ENCODE data around the gene M6PR. TPM values are rescaled to one million over a fixed set of nuclear protein-coding genes. Genes with fewer than 3 reads are reported as not detected.

The M6PR gene
- total RNA-seq, 1 experiment from 2014 or later, result 130 TPM

DNA sequence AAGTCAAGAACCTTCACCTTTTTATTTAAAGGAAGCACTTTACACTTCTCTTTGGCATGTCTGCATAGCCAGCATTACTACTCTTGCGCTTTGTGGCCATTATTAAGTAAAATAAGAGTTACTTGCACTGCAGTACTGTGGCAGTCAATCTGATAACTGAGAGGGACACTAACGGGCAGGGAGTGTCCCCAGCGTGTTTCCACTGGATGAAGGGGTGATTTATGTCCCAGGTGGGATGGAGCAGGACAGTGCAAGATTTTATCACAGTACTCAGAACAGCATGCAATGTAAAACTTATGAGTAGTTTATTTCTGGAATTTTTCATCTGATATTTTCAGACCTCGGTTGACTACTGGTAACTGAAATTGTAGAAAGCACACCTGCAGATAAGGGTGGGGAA is 8.1 kb upstream of the M6PR start:
- TF ChIP-seq, protein P1, sequence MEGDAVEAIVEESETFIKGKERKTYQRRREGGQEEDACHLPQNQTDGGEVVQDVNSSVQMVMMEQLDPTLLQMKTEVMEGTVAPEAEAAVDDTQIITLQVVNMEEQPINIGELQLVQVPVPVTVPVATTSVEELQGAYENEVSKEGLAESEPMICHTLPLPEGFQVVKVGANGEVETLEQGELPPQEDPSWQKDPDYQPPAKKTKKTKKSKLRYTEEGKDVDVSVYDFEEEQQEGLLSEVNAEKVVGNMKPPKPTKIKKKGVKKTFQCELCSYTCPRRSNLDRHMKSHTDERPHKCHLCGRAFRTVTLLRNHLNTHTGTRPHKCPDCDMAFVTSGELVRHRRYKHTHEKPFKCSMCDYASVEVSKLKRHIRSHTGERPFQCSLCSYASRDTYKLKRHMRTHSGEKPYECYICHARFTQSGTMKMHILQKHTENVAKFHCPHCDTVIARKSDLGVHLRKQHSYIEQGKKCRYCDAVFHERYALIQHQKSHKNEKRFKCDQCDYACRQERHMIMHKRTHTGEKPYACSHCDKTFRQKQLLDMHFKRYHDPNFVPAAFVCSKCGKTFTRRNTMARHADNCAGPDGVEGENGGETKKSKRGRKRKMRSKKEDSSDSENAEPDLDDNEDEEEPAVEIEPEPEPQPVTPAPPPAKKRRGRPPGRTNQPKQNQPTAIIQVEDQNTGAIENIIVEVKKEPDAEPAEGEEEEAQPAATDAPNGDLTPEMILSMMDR (IDR thresholded peaks at IDR 0.05; ENCODE audit: unreplicated experiment), result no peak
- no peak for DNase-seq (ENCODE audit: unreplicated experiment)
- ChIA-PET CTCF (no interaction called here), POLR2A (no interaction called here)
- no peak overlapping the region for H3K4me3 Mint-ChIP-seq (ENCODE audit: unreplicated experiment)
- no peaks in the 10 kb centered on the region for H3K27me3 Mint-ChIP-seq (ENCODE audit: insufficient read depth, unreplicated experiment)
- H3K9me3 Mint-ChIP-seq (ENCODE audit: unreplicated experiment), result peaks cover 6% of the 10 kb centered on the region
- H3K4me1 Mint-ChIP-seq (ENCODE audit: insufficient read depth, unreplicated experiment), result no peaks in the 10 kb centered on the region
- no TSS peak for BruUV-seq (replicated peaks)
- peaks cover 16% of the 10 kb centered on the region for H3K36me3 Mint-ChIP-seq (ENCODE audit: insufficient read depth, unreplicated experiment)
- no peak overlapping the region for H3K27ac Mint-ChIP-seq (ENCODE audit: low read depth, unreplicated experiment)
- intact Hi-C loops (cut with micrococcal nuclease), result no loop called here

DNA sequence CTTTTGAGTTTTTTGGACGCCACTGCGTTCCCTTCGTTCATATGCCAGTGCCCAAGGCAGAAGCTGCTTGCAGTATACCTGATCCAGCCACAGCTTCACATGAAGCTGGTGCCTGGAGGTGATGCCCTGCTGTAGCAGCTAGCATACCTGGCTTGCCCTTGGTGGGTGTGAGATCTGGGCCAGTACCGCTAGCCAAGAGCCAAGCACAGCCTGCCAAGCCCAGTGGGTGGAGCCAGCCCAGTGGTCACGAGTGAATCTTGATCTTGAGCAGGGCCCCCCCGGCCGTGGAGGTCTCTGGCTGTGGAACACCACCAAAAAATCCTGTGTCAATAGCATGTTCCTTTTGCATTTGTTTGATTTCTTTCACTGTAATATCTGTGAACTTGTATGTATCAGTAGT is 7.3 kb upstream of the M6PR start:
- Mint-ChIP-seq H3K4me3 (ENCODE audit: unreplicated experiment) (no peak overlapping the region), H3K36me3 (ENCODE audit: insufficient read depth, unreplicated experiment) (peaks cover 16% of the 10 kb centered on the region), H3K27me3 (ENCODE audit: insufficient read depth, unreplicated experiment) (no peaks in the 10 kb centered on the region), H3K9me3 (ENCODE audit: unreplicated experiment) (peaks cover under 1% of the 10 kb centered on the region), H3K27ac (ENCODE audit: low read depth, unreplicated experiment) (no peak overlapping the region), H3K4me1 (ENCODE audit: insufficient read depth, unreplicated experiment) (no peaks in the 10 kb centered on the region)
- no TSS peak for BruUV-seq (replicated peaks)
- TF ChIP-seq, protein P1 (IDR thresholded peaks at IDR 0.05; ENCODE audit: unreplicated experiment), result no peak
- no peak for DNase-seq (ENCODE audit: unreplicated experiment)
- POLR2A ChIA-PET, result no interaction called here
- intact Hi-C loops (cut with micrococcal nuclease), result no loop called here
- CTCF ChIA-PET, result interaction anchor here (1.2 kb wide), 1 partner anchor 79 kb away, joined by 5 read pairs; no protein-coding TSS in a partner anchor

DNA sequence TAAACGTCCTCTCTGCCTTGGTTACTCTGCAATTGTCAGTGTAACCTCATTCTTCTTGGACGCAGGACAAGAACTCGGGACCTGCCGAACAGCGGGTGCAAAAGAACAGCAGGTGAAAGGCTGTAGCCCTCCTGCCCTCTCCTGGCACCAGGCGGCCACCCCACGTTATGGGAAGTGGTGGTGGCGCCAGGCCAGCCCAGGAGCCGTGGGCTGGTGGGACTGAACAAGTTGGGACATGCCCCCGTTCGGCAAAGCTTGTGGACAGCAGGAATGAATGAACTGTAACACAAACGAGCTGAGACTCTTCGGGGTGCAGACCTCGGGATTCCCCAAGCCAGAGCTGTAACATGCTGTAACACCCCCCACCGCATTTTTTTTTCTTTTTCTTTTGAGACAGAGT is 6.6 kb upstream of the M6PR start:
- intact Hi-C loops (cut with micrococcal nuclease), result no loop called here
- Mint-ChIP-seq H3K36me3 (ENCODE audit: insufficient read depth, unreplicated experiment) (peaks cover 16% of the 10 kb centered on the region), H3K27me3 (ENCODE audit: insufficient read depth, unreplicated experiment) (no peaks in the 10 kb centered on the region), H3K9me3 (ENCODE audit: unreplicated experiment) (no peaks in the 10 kb centered on the region), H3K27ac (ENCODE audit: low read depth, unreplicated experiment) (no peak overlapping the region), H3K4me3 (ENCODE audit: unreplicated experiment) (no peak overlapping the region), H3K4me1 (ENCODE audit: insufficient read depth, unreplicated experiment) (no peaks in the 10 kb centered on the region)
- CTCF ChIA-PET, result interaction anchor here (0.6 to 1.2 kb wide), 2 partner anchors 80 to 83 kb away, joined by 4 to 5 read pairs; no protein-coding TSS in a partner anchor
- BruUV-seq (replicated peaks), result no TSS peak
- DNase-seq (ENCODE audit: unreplicated experiment), result no peak
- TF ChIP-seq, protein P1 (IDR thresholded peaks at IDR 0.05; ENCODE audit: unreplicated experiment), result no peak
- POLR2A ChIA-PET, result no interaction called here

DNA sequence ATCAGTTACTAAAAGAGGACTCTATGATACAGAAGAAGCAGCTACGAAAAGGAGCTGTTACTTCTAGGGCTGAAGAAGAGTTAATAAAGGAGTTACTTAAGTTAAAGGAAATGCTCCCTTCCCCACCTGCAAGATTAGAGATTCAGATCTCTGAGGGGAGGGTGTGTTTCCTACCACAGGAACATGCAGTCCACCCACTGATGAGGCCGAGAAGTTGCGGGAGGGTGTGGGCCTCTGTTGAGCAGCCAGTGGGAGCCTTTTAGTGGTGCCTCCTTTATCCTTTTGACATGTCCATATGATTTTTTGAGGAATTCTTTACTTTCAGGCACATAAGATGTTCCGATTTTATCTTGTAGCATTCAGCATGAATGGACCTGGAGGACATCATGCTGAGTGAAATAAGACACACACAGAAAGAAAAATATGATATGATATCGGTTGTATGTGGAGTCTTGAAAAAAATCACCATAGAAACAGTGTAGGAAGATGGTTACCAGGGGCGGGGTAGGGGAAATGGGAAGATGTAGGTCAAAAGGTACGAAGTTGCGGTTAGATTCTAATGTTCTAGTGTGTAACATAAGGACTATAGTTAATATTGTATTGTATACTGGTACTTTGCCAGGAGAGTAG is 4.4 kb upstream of the M6PR start:
- POLR2A ChIA-PET, result no interaction called here
- H3K4me3 Mint-ChIP-seq (ENCODE audit: unreplicated experiment), result no peak overlapping the region
- no peaks in the 10 kb centered on the region for H3K9me3 Mint-ChIP-seq (ENCODE audit: unreplicated experiment)
- H3K36me3 Mint-ChIP-seq (ENCODE audit: insufficient read depth, unreplicated experiment), result peaks cover 16% of the 10 kb centered on the region
- no TSS peak for BruUV-seq (replicated peaks)
- no peak for DNase-seq (ENCODE audit: unreplicated experiment)
- H3K4me1 Mint-ChIP-seq (ENCODE audit: insufficient read depth, unreplicated experiment), result peaks cover 5% of the 10 kb centered on the region
- no peak overlapping the region for H3K27ac Mint-ChIP-seq (ENCODE audit: low read depth, unreplicated experiment)
- CTCF ChIA-PET, result interaction anchor here (0.7 kb wide), 1 partner anchor 1179 kb away, joined by 4 read pairs; no protein-coding TSS in a partner anchor
- TF ChIP-seq, protein P1 (IDR thresholded peaks at IDR 0.05; ENCODE audit: unreplicated experiment), result no peak
- H3K27me3 Mint-ChIP-seq (ENCODE audit: insufficient read depth, unreplicated experiment), result no peaks in the 10 kb centered on the region
- intact Hi-C loops (cut with micrococcal nuclease), result no loop called here
